D721Med (cell line): Measurements from ENCODE around the gene TMPRSS4.

Experiments used
- DNase-seq: peaks from one replicate; pipeline ENCODE4 v3.0.0; 2011; ENCODE audit warnings: low spot score; ENCODE audit not compliant: insufficient read length
- FAIRE-seq: peaks from 2 replicates; lab custom pipeline; 2011; peaks lifted over from hg19 to GRCh38; lab: Jason Lieb, UNC
- CTCF ChIP-seq: IDR thresholded peaks from 2 replicates; pipeline ENCODE4 v1.5.1; 2012; ENCODE audit warnings: mild to moderate bottlenecking, control low read depth; ENCODE audit not compliant: insufficient read depth; ENCODE audit errors: missing control alignments

The TMPRSS4 gene

DNA sequence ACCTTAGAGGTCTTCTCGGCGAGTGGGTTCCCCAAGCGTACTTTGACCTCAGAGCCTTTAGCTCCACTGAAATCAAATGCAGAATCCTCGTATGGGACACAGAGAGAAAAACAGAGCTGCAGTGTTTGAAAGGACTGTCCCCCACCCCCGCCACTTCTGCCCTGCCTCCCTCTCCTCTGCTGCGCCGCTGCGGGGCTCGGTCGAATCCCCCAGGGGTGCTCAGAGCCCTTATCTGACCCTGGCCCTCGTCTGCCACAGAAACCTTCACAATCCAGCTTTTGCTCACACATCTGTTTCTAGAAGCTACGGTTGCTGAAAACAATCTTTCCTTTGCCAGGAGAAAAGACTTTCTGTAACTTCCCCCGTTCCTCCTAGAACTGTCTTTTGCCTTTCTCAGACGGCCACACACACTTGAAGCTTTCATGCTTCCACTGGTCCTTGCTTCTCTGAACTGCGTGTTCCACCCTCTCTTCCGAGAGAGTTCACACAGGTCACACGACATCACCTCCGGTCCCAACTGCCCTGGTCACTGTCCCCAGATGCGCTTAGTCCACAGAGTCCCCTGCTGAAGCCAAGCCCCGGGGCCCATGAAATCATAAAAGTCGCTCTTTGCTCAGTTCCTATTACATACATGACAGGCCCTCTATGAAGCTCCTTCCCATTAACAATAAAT lies 6.1 kb downstream of the TMPRSS4 start:
- FAIRE-seq (no peak), DNase-seq (no peak)
- no peak for TF ChIP-seq CTCF

- FAIRE-seq (no peak), DNase-seq (no peak)
- TF ChIP-seq CTCF: no peak
Measured at GRCh38 chr11:118084247-118084646, 7.4 kb downstream of the TMPRSS4 start.

GRCh38 chr11:118084656-118085055 lies 7.8 kb downstream of the TMPRSS4 start:
- no peak for DNase-seq
- no peak for FAIRE-seq
- no peak for TF ChIP-seq CTCF

DNA sequence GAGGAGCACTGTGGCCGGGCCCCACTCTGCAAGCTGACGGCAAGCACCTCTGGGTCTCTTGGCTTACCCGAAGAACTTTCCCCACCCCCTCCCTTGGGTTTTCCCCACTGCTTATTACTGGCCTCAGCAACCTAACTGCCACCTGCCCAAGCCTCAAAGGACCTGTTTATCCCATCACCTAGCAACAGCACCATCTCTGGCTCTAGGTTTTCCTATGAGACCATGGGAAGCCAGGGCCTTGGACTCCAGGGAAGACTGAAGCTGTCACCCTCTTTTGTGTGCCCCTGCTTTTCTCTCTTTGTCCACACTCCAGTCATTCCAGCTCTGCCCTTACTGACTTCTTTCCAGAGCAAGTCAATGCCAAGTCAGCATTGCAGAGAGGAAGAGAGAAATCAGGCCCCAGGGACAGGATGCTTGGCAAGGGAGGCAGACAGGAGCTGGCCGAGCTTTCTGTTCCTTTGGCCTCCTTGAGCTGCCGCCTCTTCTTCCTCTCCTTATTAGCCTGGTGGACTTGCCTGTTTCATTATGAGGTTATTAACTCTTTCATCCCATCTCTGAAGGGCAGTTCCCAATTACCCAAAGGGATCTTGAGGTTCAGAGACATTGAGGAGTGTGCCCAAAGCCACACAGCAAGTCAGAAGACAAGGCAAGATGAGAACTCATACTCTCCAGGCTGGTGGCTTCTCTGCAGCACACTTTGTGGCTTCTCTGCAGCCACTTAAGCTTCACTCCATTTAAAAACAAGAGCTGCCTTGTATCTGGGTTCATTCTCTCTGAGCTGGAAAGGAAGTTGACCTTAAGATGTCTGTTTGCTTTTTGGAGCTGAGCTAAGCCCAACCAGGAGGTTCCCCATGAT lies 10.3 kb downstream of the TMPRSS4 start, which contains the start of gene SMIM35:
Gene SMIM35, minus strand, starts transcription at position 51 of the 856 bp plus-strand sequence. CDS start 206 bp downstream, outside the sequence.
- no peak for DNase-seq
- no peak for FAIRE-seq
- no peak for TF ChIP-seq CTCF

- no peak for TF ChIP-seq CTCF
- no peak for DNase-seq
- no peak for FAIRE-seq
Measured at GRCh38 chr11:118087931-118088330, 11.1 kb downstream of the TMPRSS4 start.

GRCh38 chr11:118088531-118088930 lies 11.7 kb downstream of the TMPRSS4 start:
- no peak for TF ChIP-seq CTCF
- DNase-seq (no peak), FAIRE-seq (no peak)
